HepG2 (cell line): ENCODE measurements around the gene XPR1. TPM values are rescaled to one million over a fixed set of nuclear protein-coding genes. Genes with fewer than 3 reads are reported as not detected.

Experiments
- ATAC-seq: fragments of 200-7000 bp; cut with Tn5 transposase; 3 replicates; pipeline ENCODE4 v1.9.1; 2020; ENCODE audit warnings: mild to moderate bottlenecking, moderate library complexity
- BruUV-seq: library from RNA; stranded (reverse); fragments of 400-500 nt; replicated peaks from 2 replicates; lab custom pipeline; 2021; lab: Mats Ljungman, UMichigan
- CTCF ChIA-PET: fragments of 300-600 bp; formaldehyde crosslinking; extraction: SDS; loops from one replicate; lab custom pipeline; 2021; ENCODE audit warnings: low total read pairs, inconsistent platforms, low intra/inter-chr PET ratio; lab: Yijun Ruan, JAX
- POLR2A ChIA-PET: fragments of 350-600 bp; sonication (Branson Sonifier 250); formaldehyde crosslinking; loops from one replicate; lab custom pipeline; 2020; ENCODE audit warnings: antibody characterized with exemption, inconsistent platforms; lab: Yijun Ruan, JAX
- DNase-seq: peaks from one replicate; pipeline ENCODE4 v3.0.0-alpha.2; 2015; ENCODE audit warnings: low spot score
- FAIRE-seq: peaks from 3 replicates; lab custom pipeline; 2011; peaks lifted over from hg19 to GRCh38; lab: Jason Lieb, UNC
- H2AFZ ChIP-seq: one replicate; pipeline ENCODE4 v1.6.1; 2011; ENCODE audit warnings: low read length, inconsistent platforms
- H3K27ac ChIP-seq: fragments of 300-600 bp; 3 replicates; pipeline ENCODE4 v1.8.0; 2011; ENCODE audit warnings: mixed run types, mild to moderate bottlenecking, mixed read lengths, low read length, inconsistent platforms; ENCODE audit not compliant: insufficient read depth; ENCODE audit errors: extremely low read length
- H3K27me3 ChIP-seq, 2 experiments: fragments of 200-600 bp in 1 of 2; 2 replicates in 1 of 2; 3 replicates in 1 of 2; pipeline versions ENCODE4 v1.6.0 to v1.8.0; 2011; ENCODE audit warnings: low read length in 2 of 2, mild to moderate bottlenecking in 2 of 2, moderate library complexity in 2 of 2, inconsistent platforms in 1 of 2; ENCODE audit not compliant: insufficient read depth in 2 of 2, control insufficient read depth in 1 of 2
- H3K36me3 ChIP-seq, 2 experiments: fragments of 200-600 bp in 1 of 2; replicated peaks in 1 of 2; 2 replicates in 1 of 2; 3 replicates in 1 of 2; pipeline versions ENCODE4 v1.5.1 to v1.8.0; 2011; ENCODE audit warnings: low read length in 2 of 2, inconsistent platforms in 1 of 2; ENCODE audit not compliant: insufficient read depth in 2 of 2, control insufficient read depth in 1 of 2
- H3K4me1 ChIP-seq: 2 replicates; pipeline ENCODE4 v1.5.1; 2012; ENCODE audit warnings: low read length, inconsistent platforms; ENCODE audit not compliant: insufficient read depth
- H3K4me2 ChIP-seq: 2 replicates; pipeline ENCODE4 v1.6.0; 2011; ENCODE audit warnings: low read depth, low read length, inconsistent platforms
- H3K4me3 ChIP-seq, 3 experiments: fragments of 200-600 bp in 1 of 3; sonication (generic), shearing (Covaris generic) in 1 of 3; replicated peaks in 1 of 3; 2 replicates each; pipeline ENCODE4 v1.5.1; 2011 to 2016; ENCODE audit warnings: low read length in 3 of 3, inconsistent platforms in 2 of 3, low read depth in 2 of 3, mild to moderate bottlenecking in 2 of 3, control low read depth in 1 of 3, mixed read lengths in 1 of 3; ENCODE audit not compliant: insufficient read depth in 1 of 3
- H3K79me2 ChIP-seq: one replicate; pipeline ENCODE4 v1.6.1; 2011; ENCODE audit warnings: low read length, inconsistent platforms; ENCODE audit not compliant: insufficient read depth
- H3K9ac ChIP-seq: 2 replicates; pipeline ENCODE4 v1.6.0; 2011; ENCODE audit warnings: mild to moderate bottlenecking, low read depth, low read length, inconsistent platforms; ENCODE audit not compliant: insufficient read depth
- H3K9me3 ChIP-seq: 2 replicates; pipeline ENCODE4 v1.5.1; 2012; ENCODE audit warnings: mild to moderate bottlenecking, low read length
- H4K20me1 ChIP-seq: 2 replicates; pipeline ENCODE4 v1.6.0; 2011; ENCODE audit warnings: inconsistent platforms, mild to moderate bottlenecking, low read length, moderate library complexity; ENCODE audit not compliant: insufficient read depth
- AFF4 ChIP-seq: sonication (generic); formaldehyde crosslinking; IDR thresholded peaks from 2 replicates; pipeline ENCODE4 v1.4.0; 2020; ENCODE audit warnings: missing genetic modification reagents
- CREB3 ChIP-seq: sonication (generic); formaldehyde crosslinking; IDR thresholded peaks from 2 replicates; pipeline ENCODE4 v1.5.0; 2020; ENCODE audit warnings: missing genetic modification reagents
- EZH2 ChIP-seq: conservative IDR thresholded peaks from 2 replicates; pipeline ENCODE4 v1.6.1; 2012; ENCODE audit warnings: mild to moderate bottlenecking, low read depth, low read length, moderate library complexity
- FOXP1 ChIP-seq, 2 experiments: fragments of 450-650 bp in 1 of 2; IDR thresholded peaks; 2 replicates each; pipeline ENCODE4 v1.6.1; 2017 to 2018; ENCODE audit warnings: antibody characterized with exemption in 1 of 2
- KDM6A ChIP-seq: IDR thresholded peaks from 2 replicates; pipeline ENCODE4 v1.6.1; 2016; ENCODE audit warnings: low read depth
- KMT2A ChIP-seq: sonication (generic); formaldehyde crosslinking; IDR thresholded peaks from 2 replicates; pipeline ENCODE4 v1.4.0; 2020; ENCODE audit warnings: missing genetic modification reagents
- POLR2AphosphoS5 ChIP-seq: IDR thresholded peaks from 2 replicates; pipeline ENCODE4 v1.6.1; 2012; ENCODE audit warnings: low read depth, low read length
- SNRNP70 ChIP-seq: fragments of 200-400 bp; formaldehyde crosslinking; IDR thresholded peaks from 2 replicates; pipeline ENCODE4 v1.6.1; 2017; ENCODE audit warnings: mild to moderate bottlenecking, low read depth, low read length, moderate library complexity
- TCF7L2 ChIP-seq: IDR thresholded peaks from 2 replicates; pipeline ENCODE4 v1.6.1; 2011; ENCODE audit warnings: mild to moderate bottlenecking, low read depth, low read length, moderate library complexity
- THAP8 ChIP-seq: sonication (generic); formaldehyde crosslinking; IDR thresholded peaks from 2 replicates; pipeline ENCODE4 v1.5.1; 2020; ENCODE audit warnings: missing genetic modification reagents, mild to moderate bottlenecking, borderline replicate concordance
- THYN1 ChIP-seq: sonication (generic); formaldehyde crosslinking; IDR thresholded peaks from 2 replicates; pipeline ENCODE4 v1.8.1; 2023; ENCODE audit warnings: low read depth, mild to moderate bottlenecking, moderate library complexity, missing genetic modification reagents, borderline replicate concordance
- ZMAT3 ChIP-seq: sonication (generic); formaldehyde crosslinking; conservative IDR thresholded peaks from 2 replicates; pipeline ENCODE4 v1.7.0; 2021; ENCODE audit warnings: missing genetic modification reagents
- ZNF264 ChIP-seq: sonication (generic); formaldehyde crosslinking; IDR thresholded peaks from 2 replicates; pipeline ENCODE4 v1.4.0; 2020; ENCODE audit warnings: missing genetic modification reagents
- ZNF292 ChIP-seq: sonication (generic); formaldehyde crosslinking; IDR thresholded peaks from 2 replicates; pipeline ENCODE4 v1.8.1; 2022; ENCODE audit warnings: mild to moderate bottlenecking, low read depth, missing genetic modification reagents, borderline replicate concordance
- ZNF710 ChIP-seq: sonication (generic); formaldehyde crosslinking; IDR thresholded peaks from 2 replicates; pipeline ENCODE4 v1.5.0; 2020; ENCODE audit warnings: mild to moderate bottlenecking, missing genetic modification reagents, borderline replicate concordance
- WGBS: methylation state at CpG from one replicate; pipeline ENCODE4 v1.1.6; 2017; ENCODE audit warnings: low lambda C conversion rate; 5-methylcytosine and 5-hydroxymethylcytosine counted together
- in situ Hi-C: cut with HindIII; loops from 2 replicates; pipeline ENCODE4 v1.10.0; 2017; ENCODE audit warnings: low pct_unique_long_range_greater_than_20kb; ENCODE audit not compliant: extremely low pct_ligation_motif_present
- intact Hi-C: fragments of 100-400 bp; cut with micrococcal nuclease; formaldehyde crosslinking; loops from one replicate; pipeline ENCODE4 v1.10.0; 2022; ENCODE audit not compliant: unreplicated experiment
- polyA plus RNA-seq, 8 experiments: library from polyadenylated mRNA; depleted of rRNA in 3 of 8; stranded (reverse) in 7 of 8; unstranded in 1 of 8; fragments of >200 nt; fragmentation: Illumina TruSeq in 4 of 8; extraction: Trizol in 4 of 8; gene quantifications; 2 replicates each; pipeline versions ENCODE4 v1.2.1 to v1.2.3, GENCODE V29; 2011 to 2016; ENCODE audit warnings: low read depth in 4 of 8, missing spikeins in 1 of 8, mixed read lengths in 1 of 8; ENCODE audit not compliant: insufficient read depth in 1 of 8
- total RNA-seq, 5 experiments: library from RNA; depleted of rRNA; stranded (reverse); fragments of >200 nt; fragmentation: Illumina TruSeq; extraction: Trizol; gene quantifications; 2 replicates each; pipeline ENCODE4 v1.2.3, GENCODE V29; 2016; ENCODE audit warnings: low read depth in 1 of 5
- TF ChIP-seq, protein P1 (sequence below): sonication (generic); formaldehyde crosslinking; IDR thresholded peaks from 2 replicates; pipeline ENCODE4 v1.8.1; 2023; ENCODE audit warnings: missing genetic modification reagents, mild to moderate bottlenecking, borderline replicate concordance
- TF ChIP-seq, protein P2 (sequence below): sonication (generic); formaldehyde crosslinking; IDR thresholded peaks from 2 replicates; pipeline ENCODE4 v1.5.0; 2020; ENCODE audit warnings: missing genetic modification reagents, mild to moderate bottlenecking, borderline replicate concordance

Gene XPR1
- total and polyA plus RNA-seq, 2 of the 13 experiments (the other 11 are each of a cell fraction or from before 2014, with no cell fraction given) = 22.3 to 23.6 TPM

DNA sequence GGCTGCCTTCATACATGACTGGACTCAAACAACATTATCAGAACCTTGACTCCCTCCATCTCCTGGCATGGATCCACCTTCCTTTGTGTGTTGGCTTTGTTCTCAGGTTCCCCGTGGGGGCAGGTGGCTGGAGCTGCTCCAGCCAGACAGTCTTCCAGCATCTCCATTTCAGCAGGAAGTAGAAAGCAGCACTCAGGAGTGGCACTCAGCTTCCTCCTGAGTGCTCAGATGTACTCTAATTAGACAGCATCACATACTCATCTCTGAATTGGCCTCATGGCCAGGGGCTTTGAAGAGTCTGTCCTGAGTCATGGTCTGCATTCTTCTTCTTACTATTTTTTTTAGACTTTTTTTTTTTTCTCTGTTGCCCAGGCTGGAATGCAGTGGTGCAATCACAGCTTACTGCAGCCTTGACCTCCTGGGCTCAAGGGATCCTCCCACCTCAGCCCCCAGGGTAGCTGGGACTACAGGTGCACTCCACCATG is 45.1 kb upstream of the XPR1 start:
- H3K4me1 ChIP-seq = peaks cover 45% of the 10 kb centered on the region
- no peaks in the 10 kb centered on the region for H4K20me1 ChIP-seq
- H3K27me3 ChIP-seq = no peaks in the 10 kb centered on the region
- WGBS = 0% methylated on average over 1 of the region's 1 CpG
- peak overlapping the region; percentile 53 for H3K27ac ChIP-seq
- H3K9me3 ChIP-seq = no peaks in the 10 kb centered on the region
- in situ Hi-C loops = no loop called here
- ChIA-PET POLR2A (interaction anchor here (0.6 to 2.7 kb wide), 5 partner anchors 12 to 276 kb away, joined by 4 to 11 read pairs (median 4); partner anchors contain the start of gene XPR1), CTCF (no interaction called here)
- BruUV-seq = no TSS peak
- ATAC-seq (peak; percentile 90), FAIRE-seq (peak; percentile 75), DNase-seq (peak; percentile 85)
- peak overlapping the region; percentile 65 for H3K4me2 ChIP-seq
- intact Hi-C loops = loop anchor here (5.0 kb wide), 1 partner anchor 46 kb away; the partner anchor contains the start of gene XPR1
- no peak overlapping the region for H2AFZ ChIP-seq
- no peaks in the 10 kb centered on the region for H3K36me3 ChIP-seq
- no peaks in the 10 kb centered on the region for H3K79me2 ChIP-seq
- no peak overlapping the region for H3K4me3 ChIP-seq
- no peak overlapping the region for H3K9ac ChIP-seq
- TF ChIP-seq, protein P1, sequence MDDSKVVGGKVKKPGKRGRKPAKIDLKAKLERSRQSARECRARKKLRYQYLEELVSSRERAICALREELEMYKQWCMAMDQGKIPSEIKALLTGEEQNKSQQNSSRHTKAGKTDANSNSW (CRISPR knock-in tag) = no peak
- TF ChIP-seq ZNF710 (CRISPR knock-in tag) (no peak), CREB3 (CRISPR knock-in tag) (no peak), POLR2AphosphoS5 (no peak), SNRNP70 (no peak), THAP8 (CRISPR knock-in tag) (no peak), FOXP1 (IDR thresholded peaks at IDR 0.05) (no peak), FOXP1 (CRISPR knock-in tag; IDR thresholded peaks at IDR 0.05) (no peak), THYN1 (CRISPR knock-in tag) (no peak), KMT2A (no peak), TCF7L2 (no peak), ZNF264 (CRISPR knock-in tag) (no peak), EZH2 (no peak), KDM6A (no peak), ZMAT3 (no peak), ZNF292 (CRISPR knock-in tag) (no peak), AFF4 (no peak)
- TF ChIP-seq, protein P2, sequence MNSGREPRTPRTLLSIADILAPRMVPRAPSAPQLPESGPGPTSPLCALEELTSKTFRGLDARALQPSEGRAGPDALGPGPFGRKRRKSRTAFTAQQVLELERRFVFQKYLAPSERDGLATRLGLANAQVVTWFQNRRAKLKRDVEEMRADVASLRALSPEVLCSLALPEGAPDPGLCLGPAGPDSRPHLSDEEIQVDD = no peak
